PC-9 (cell line): Measurements from ENCODE around the gene GNAO1. TPM values are rescaled to one million over a fixed set of nuclear protein-coding genes. Genes with fewer than 3 reads are reported as not detected.

Experiments
- BruUV-seq: library from RNA; stranded (reverse); fragments of 400-500 nt; replicated peaks from 2 replicates; lab custom pipeline; 2021; lab: Mats Ljungman, UMichigan
- CTCF ChIA-PET: fragments of 300-600 bp; sonication (Branson Sonifier 250); formaldehyde crosslinking; loops from one replicate; lab custom pipeline; 2022; ENCODE audit warnings: antibody characterized with exemption; lab: Charles Lee
- POLR2A ChIA-PET: fragments of 300-600 bp; sonication (Branson Sonifier 250); formaldehyde crosslinking; loops from one replicate; lab custom pipeline; 2022; ENCODE audit warnings: antibody characterized with exemption; ENCODE audit not compliant: unreplicated experiment; lab: Charles Lee
- DNase-seq, 2 experiments: peaks; one replicate each; pipeline versions ENCODE4 v3.0.0 to v3.0.0-alpha.2; 2015 to 2022; ENCODE audit warnings: mixed read lengths in 1 of 2
- H2AFZ ChIP-seq: fragments of 200-600 bp; sonication (generic); 2 replicates; pipeline ENCODE4 v1.8.1; 2017; ENCODE audit warnings: antibody characterized with exemption
- H3F3A ChIP-seq: fragments of 200-600 bp; sonication (generic); 2 replicates; pipeline ENCODE4 v1.8.1; 2017; ENCODE audit warnings: antibody characterized with exemption, mild to moderate bottlenecking, low read depth; ENCODE audit not compliant: insufficient read depth
- H3K27ac ChIP-seq: fragments of 200-600 bp; sonication (generic); 2 replicates; pipeline ENCODE4 v1.6.1; 2016; ENCODE audit warnings: mixed run types
- H3K27me3 ChIP-seq: fragments of 200-600 bp; sonication (generic); 2 replicates; pipeline ENCODE4 v1.6.1; 2016; ENCODE audit warnings: low read depth, mixed run types; ENCODE audit not compliant: insufficient read depth
- H3K36me3 ChIP-seq: fragments of 200-600 bp; sonication (generic); 2 replicates; pipeline ENCODE4 v1.6.1; 2016; ENCODE audit warnings: low read depth, mixed run types
- H3K4me1 ChIP-seq: fragments of 200-600 bp; sonication (generic); replicated peaks from 2 replicates; pipeline ENCODE4 v1.6.1; 2016; ENCODE audit warnings: mixed run types; ENCODE audit not compliant: insufficient read depth
- H3K4me2 ChIP-seq: fragments of 200-600 bp; sonication (generic); 2 replicates; pipeline ENCODE4 v1.6.1; 2017; ENCODE audit warnings: mixed run types
- H3K4me3 ChIP-seq: fragments of 200-600 bp; sonication (generic); 2 replicates; pipeline ENCODE4 v1.6.1; 2016; ENCODE audit warnings: mixed run types
- H3K79me2 ChIP-seq: fragments of 200-600 bp; sonication (generic); 2 replicates; pipeline ENCODE4 v1.6.1; 2017; ENCODE audit warnings: low read depth, mixed run types
- H3K9me2 ChIP-seq: fragments of 200-600 bp; sonication (generic); 2 replicates; pipeline ENCODE4 v1.8.1; 2017; ENCODE audit warnings: mild to moderate bottlenecking; ENCODE audit not compliant: insufficient read depth
- H3K9me3 ChIP-seq: fragments of 200-600 bp; sonication (generic); 2 replicates; pipeline ENCODE4 v1.8.1; 2016; ENCODE audit warnings: low read depth; ENCODE audit not compliant: insufficient read depth
- H4K20me1 ChIP-seq: fragments of 200-600 bp; sonication (generic); 2 replicates; pipeline ENCODE4 v1.8.1; 2017; ENCODE audit not compliant: insufficient read depth
- EZH2 ChIP-seq: fragments of 200-600 bp; sonication (generic); IDR thresholded peaks from 2 replicates; pipeline ENCODE4 v1.8.0; 2017; ENCODE audit warnings: antibody characterized with exemption, low read depth
- intact Hi-C: fragments of 100-400 bp; cut with micrococcal nuclease; formaldehyde crosslinking; loops from one replicate; pipeline ENCODE4 v1.10.0; 2022; ENCODE audit not compliant: unreplicated experiment
- total RNA-seq: library from RNA; stranded (reverse); gene quantifications from 2 replicates; pipeline ENCODE4 v1.2.3, GENCODE V29; 2021
- TF ChIP-seq, protein P1 (sequence below): fragments of 200-600 bp; sonication (generic); conservative IDR thresholded peaks from 2 replicates; pipeline ENCODE4 v1.6.1; 2017; ENCODE audit warnings: mixed run types, antibody characterized with exemption, mild to moderate bottlenecking, moderate library complexity

Gene GNAO1
- total RNA-seq, 1 experiment from 2014 or later, result 2.8 TPM

DNA sequence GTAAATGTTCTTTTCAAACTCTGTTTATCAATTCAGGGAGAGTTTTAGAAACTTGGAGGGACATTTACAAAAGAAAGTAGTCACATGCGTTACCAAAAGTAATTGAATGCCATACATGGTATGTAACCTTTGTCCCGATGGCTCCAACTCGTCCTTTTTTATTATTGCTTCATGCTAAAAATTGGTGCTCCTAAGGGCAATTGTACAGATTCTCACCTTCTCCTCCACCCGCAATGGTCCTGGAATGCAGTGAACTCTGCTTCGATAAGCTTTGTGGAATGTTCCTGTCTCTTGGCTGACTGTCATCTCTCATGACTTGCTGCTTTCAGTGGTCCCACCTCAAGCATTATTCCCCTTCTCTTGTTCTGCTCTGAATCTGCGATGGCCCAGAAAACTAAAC lies 20.9 kb downstream of the GNAO1 start:
- no peaks in the 10 kb centered on the region for H4K20me1 ChIP-seq
- CTCF ChIA-PET, result no interaction called here
- H2AFZ ChIP-seq, result no peak overlapping the region
- H3K79me2 ChIP-seq, result no peaks in the 10 kb centered on the region
- no peak overlapping the region for H3K4me3 ChIP-seq
- no peak for TF ChIP-seq EZH2
- TF ChIP-seq, protein P1, sequence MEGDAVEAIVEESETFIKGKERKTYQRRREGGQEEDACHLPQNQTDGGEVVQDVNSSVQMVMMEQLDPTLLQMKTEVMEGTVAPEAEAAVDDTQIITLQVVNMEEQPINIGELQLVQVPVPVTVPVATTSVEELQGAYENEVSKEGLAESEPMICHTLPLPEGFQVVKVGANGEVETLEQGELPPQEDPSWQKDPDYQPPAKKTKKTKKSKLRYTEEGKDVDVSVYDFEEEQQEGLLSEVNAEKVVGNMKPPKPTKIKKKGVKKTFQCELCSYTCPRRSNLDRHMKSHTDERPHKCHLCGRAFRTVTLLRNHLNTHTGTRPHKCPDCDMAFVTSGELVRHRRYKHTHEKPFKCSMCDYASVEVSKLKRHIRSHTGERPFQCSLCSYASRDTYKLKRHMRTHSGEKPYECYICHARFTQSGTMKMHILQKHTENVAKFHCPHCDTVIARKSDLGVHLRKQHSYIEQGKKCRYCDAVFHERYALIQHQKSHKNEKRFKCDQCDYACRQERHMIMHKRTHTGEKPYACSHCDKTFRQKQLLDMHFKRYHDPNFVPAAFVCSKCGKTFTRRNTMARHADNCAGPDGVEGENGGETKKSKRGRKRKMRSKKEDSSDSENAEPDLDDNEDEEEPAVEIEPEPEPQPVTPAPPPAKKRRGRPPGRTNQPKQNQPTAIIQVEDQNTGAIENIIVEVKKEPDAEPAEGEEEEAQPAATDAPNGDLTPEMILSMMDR, result no peak
- H3F3A ChIP-seq, result no peaks in the 10 kb centered on the region
- H3K4me2 ChIP-seq, result no peak overlapping the region
- H3K9me2 ChIP-seq, result no peaks in the 10 kb centered on the region
- DNase-seq, result no peak
- no peaks in the 10 kb centered on the region for H3K36me3 ChIP-seq
- BruUV-seq, result no TSS peak
- intact Hi-C loops, result no loop called here
- H3K9me3 ChIP-seq, result no peaks in the 10 kb centered on the region
- POLR2A ChIA-PET, result no interaction called here
- no peaks in the 10 kb centered on the region for H3K4me1 ChIP-seq
- H3K27ac ChIP-seq, result no peak overlapping the region
- no peaks in the 10 kb centered on the region for H3K27me3 ChIP-seq

DNA sequence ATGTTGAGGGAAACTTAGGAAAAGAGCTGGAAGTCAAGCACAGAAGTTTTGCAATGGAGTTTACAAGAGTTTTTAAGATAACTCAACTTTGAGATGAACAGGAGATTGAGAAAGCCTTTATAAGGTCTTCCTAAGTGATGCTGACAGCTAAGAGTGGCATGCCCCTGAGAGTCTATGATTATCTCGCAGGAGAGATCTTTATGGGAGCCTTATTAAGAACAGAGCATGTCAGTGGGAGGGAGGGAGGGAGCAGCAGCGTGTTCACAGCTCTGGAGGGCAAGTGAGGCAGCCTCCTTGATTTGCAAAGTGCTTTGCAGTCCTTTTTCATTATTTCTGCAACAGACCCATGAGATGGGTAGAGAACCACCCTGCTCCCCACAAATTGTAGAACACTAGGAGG lies 30.7 kb downstream of the GNAO1 start:
- TF ChIP-seq, protein P1, result no peak
- no peak for TF ChIP-seq EZH2
- BruUV-seq, result no TSS peak
- H3K9me2 ChIP-seq, result no peaks in the 10 kb centered on the region
- H2AFZ ChIP-seq, result no peak overlapping the region
- CTCF ChIA-PET, result no interaction called here
- no peaks in the 10 kb centered on the region for H3K27me3 ChIP-seq
- H3K4me2 ChIP-seq, result no peak overlapping the region
- no peak for DNase-seq
- H3K4me3 ChIP-seq, result no peak overlapping the region
- POLR2A ChIA-PET, result no interaction called here
- intact Hi-C loops, result no loop called here
- no peaks in the 10 kb centered on the region for H3K79me2 ChIP-seq
- no peak overlapping the region for H3K27ac ChIP-seq
- no peaks in the 10 kb centered on the region for H3K9me3 ChIP-seq
- H4K20me1 ChIP-seq, result no peaks in the 10 kb centered on the region; the same call in 1 of the 2 replicates
- no peaks in the 10 kb centered on the region for H3K36me3 ChIP-seq
- no peaks in the 10 kb centered on the region for H3F3A ChIP-seq
- H3K4me1 ChIP-seq, result no peaks in the 10 kb centered on the region

DNA sequence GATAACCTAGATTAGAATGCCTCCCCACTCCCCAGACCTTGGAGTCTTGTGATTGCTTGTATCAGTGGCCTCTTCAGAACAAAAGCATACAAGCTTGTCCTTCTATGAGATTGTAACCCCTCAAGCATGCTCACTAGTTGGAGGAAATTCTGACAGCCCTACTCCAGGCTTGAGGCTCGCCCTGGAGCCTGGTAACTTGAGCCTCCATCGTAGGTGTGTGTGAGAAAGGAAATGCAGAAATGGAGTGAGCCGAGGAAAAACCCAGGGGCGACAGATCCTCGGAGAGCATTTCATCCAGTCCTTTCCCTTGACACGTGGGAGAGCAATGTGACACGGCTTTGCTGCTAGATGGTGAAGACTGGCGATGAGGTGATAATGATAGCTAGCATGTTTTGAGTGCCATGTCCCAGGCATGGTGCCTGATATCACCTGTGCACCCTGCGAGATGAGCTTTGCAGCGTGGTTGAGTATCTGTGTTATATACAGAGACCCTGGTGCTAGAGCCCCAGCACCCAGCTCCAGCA lies 31.2 kb downstream of the GNAO1 start:
- Histone ChIP-seq H3K4me1 (no peaks in the 10 kb centered on the region), H3F3A (no peaks in the 10 kb centered on the region), H2AFZ (no peak overlapping the region), H3K4me3 (no peak overlapping the region), H3K4me2 (no peak overlapping the region), H3K27ac (no peak overlapping the region), H3K9me2 (no peaks in the 10 kb centered on the region), H3K36me3 (no peaks in the 10 kb centered on the region), H4K20me1 (no peaks in the 10 kb centered on the region; the same call in 1 of the 2 replicates), H3K27me3 (no peaks in the 10 kb centered on the region), H3K9me3 (no peaks in the 10 kb centered on the region), H3K79me2 (no peaks in the 10 kb centered on the region)
- POLR2A ChIA-PET, result no interaction called here
- no TSS peak for BruUV-seq
- TF ChIP-seq, protein P1, result no peak
- TF ChIP-seq EZH2, result no peak
- CTCF ChIA-PET, result no interaction called here
- intact Hi-C loops, result no loop called here
- no peak for DNase-seq
